OCI-LY1 (cell line): ENCODE results near the gene HMCN2.

Experiments used
- H2AFZ ChIP-seq: fragments of 200-600 bp; sonication (generic), shearing (Covaris generic); 2 replicates; pipeline ENCODE4 v1.6.0; 2014; ENCODE audit warnings: antibody characterized with exemption, mild to moderate bottlenecking, low read length
- H3F3A ChIP-seq: fragments of 200-600 bp; sonication (generic), shearing (Covaris generic); 2 replicates; pipeline ENCODE4 v1.6.0; 2014; ENCODE audit warnings: mild to moderate bottlenecking, antibody characterized with exemption, low read length, moderate library complexity; ENCODE audit not compliant: insufficient read depth
- H3K27ac ChIP-seq: fragments of 200-600 bp; sonication (generic); 2 replicates; pipeline ENCODE4 v1.5.1; 2014; ENCODE audit warnings: low read length, mixed run types, mild to moderate bottlenecking, low read depth; ENCODE audit not compliant: poor library complexity, severe bottlenecking
- H3K27me3 ChIP-seq: fragments of 200-600 bp; sonication (generic); 2 replicates; pipeline ENCODE4 v1.6.0; 2014; ENCODE audit warnings: antibody characterized with exemption, mild to moderate bottlenecking, low read length, moderate library complexity; ENCODE audit not compliant: insufficient read depth
- H3K36me3 ChIP-seq: fragments of 200-600 bp; sonication (generic); 2 replicates; pipeline ENCODE4 v1.6.1; 2014; ENCODE audit warnings: mild to moderate bottlenecking, antibody characterized with exemption, low read length, moderate library complexity, mixed read lengths; ENCODE audit not compliant: insufficient read depth
- H3K4me1 ChIP-seq: fragments of 200-600 bp; sonication (generic); 2 replicates; pipeline ENCODE4 v1.5.1; 2014; ENCODE audit warnings: mild to moderate bottlenecking, low read length, moderate library complexity; ENCODE audit not compliant: insufficient read depth, severe bottlenecking
- H3K4me2 ChIP-seq: fragments of 200-600 bp; sonication (generic), shearing (Covaris generic); 2 replicates; pipeline ENCODE4 v1.6.1; 2014; ENCODE audit warnings: low read length
- H3K4me3 ChIP-seq: fragments of 200-600 bp; sonication (generic); 2 replicates; pipeline ENCODE4 v1.5.1; 2014; ENCODE audit warnings: low read length, low read depth, mild to moderate bottlenecking, mixed read lengths; ENCODE audit not compliant: poor library complexity, severe bottlenecking
- H3K79me2 ChIP-seq: fragments of 200-600 bp; shearing (Covaris generic); 2 replicates; pipeline ENCODE4 v1.6.1; 2016; ENCODE audit warnings: mixed run types, low read length, mixed read lengths; ENCODE audit not compliant: insufficient read depth
- H3K9ac ChIP-seq: fragments of 200-600 bp; sonication (generic), shearing (Covaris generic); 2 replicates; pipeline ENCODE4 v1.6.1; 2014; ENCODE audit warnings: mild to moderate bottlenecking, low read length, mixed read lengths
- H3K9me2 ChIP-seq: fragments of 200-600 bp; sonication (generic), shearing (Covaris generic); 2 replicates; pipeline ENCODE4 v1.6.1; 2014; ENCODE audit warnings: low read depth, mild to moderate bottlenecking, low read length, mixed read lengths
- H3K9me3 ChIP-seq: fragments of 200-600 bp; shearing (Covaris generic); 2 replicates; pipeline ENCODE4 v1.6.1; 2014; ENCODE audit warnings: low read length, mixed read lengths
- H4K20me1 ChIP-seq: fragments of 200-600 bp; sonication (generic), shearing (Covaris generic); 2 replicates; pipeline ENCODE4 v1.6.0; 2016; ENCODE audit warnings: mild to moderate bottlenecking, low read length; ENCODE audit not compliant: insufficient read depth
- CTCF ChIP-seq: fragments of 200-600 bp; sonication (generic), shearing (Covaris generic); IDR thresholded peaks from 2 replicates; pipeline ENCODE4 v1.5.1; 2017; ENCODE audit warnings: mild to moderate bottlenecking, antibody characterized with exemption, low read length, moderate library complexity, mixed read lengths
- EZH2 ChIP-seq: fragments of 200-600 bp; sonication (generic), shearing (Covaris generic); IDR thresholded peaks from 2 replicates; pipeline ENCODE4 v1.8.0; 2017; ENCODE audit warnings: borderline replicate concordance, mixed run types, mild to moderate bottlenecking, antibody characterized with exemption, low read length, moderate library complexity, mixed read lengths

The HMCN2 gene

DNA sequence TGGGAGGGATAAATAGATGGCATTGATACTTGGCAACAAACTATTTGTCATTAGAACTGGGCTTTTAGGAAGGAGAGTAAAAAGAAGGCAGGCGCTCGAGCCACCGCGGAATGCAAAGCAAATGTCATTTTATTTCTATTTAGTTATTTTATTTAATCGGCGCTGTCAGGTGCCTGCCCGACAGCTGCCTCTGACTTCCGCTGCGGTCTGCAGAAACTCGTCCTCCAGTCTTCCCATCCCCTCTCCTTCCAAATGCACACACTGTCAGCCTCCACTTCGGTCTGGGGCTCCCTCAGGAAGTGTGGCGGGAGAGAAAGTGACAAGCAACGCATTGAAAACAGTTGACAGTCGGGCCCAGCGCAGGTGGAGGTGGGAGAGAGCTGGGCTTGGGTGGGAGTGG, 208.5 kb downstream of the HMCN2 start:
- no peaks in the 10 kb centered on the region for H3K4me1 ChIP-seq
- H4K20me1 ChIP-seq = no peaks in the 10 kb centered on the region
- H3F3A ChIP-seq = no peaks in the 10 kb centered on the region
- peaks cover 12% of the 10 kb centered on the region; the same call in 1 of the 2 replicates for H3K27me3 ChIP-seq
- H2AFZ ChIP-seq = no peak overlapping the region
- no peak overlapping the region for H3K9ac ChIP-seq
- H3K4me3 ChIP-seq = no peak overlapping the region
- no peak overlapping the region for H3K4me2 ChIP-seq
- H3K27ac ChIP-seq = no peak overlapping the region
- TF ChIP-seq CTCF = no peak
- no peak for TF ChIP-seq EZH2
- H3K9me3 ChIP-seq = no peaks in the 10 kb centered on the region
- no peaks in the 10 kb centered on the region for H3K9me2 ChIP-seq
- no peaks in the 10 kb centered on the region for H3K36me3 ChIP-seq
- H3K79me2 ChIP-seq = no peaks in the 10 kb centered on the region

DNA sequence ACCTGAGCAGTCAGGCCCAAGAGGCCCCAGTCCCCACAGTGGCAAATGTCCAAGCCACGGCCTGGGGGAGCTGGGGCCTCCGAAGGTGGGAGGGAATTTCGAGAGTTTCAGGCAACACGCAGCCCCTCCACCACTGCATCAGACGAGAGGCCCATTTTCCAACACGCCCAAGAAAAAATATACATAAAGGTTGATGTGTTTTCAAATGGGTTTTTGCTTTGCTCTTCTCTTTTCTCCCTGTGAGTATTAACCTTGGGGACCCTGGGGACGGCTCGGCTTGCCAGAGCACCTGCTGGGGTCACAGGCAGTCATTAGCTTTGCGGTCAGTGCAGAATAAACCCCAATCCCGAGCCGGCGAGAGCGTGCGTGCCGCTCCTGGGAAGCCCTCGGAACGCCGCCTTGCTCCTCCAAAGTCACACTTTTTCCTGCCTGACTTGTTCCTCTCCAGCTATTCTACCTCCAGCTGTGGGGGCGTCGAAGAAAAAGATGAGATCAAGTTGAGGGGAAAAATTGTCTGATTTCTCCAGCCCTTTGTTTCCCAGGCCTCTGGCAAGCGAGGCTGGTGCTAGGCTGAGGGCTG, 210.7 kb downstream of the HMCN2 start:
- no peak for TF ChIP-seq EZH2
- TF ChIP-seq CTCF = no peak
- Histone ChIP-seq H3K27me3 (0 out of 2 replicates have a peak, but pooled peaks cover 6% of the 10 kb centered on the region), H3K9me3 (no peaks in the 10 kb centered on the region), H3K4me2 (no peak overlapping the region), H3K4me3 (no peak overlapping the region), H3K4me1 (no peaks in the 10 kb centered on the region), H3F3A (no peaks in the 10 kb centered on the region), H3K9ac (no peak overlapping the region), H3K27ac (no peak overlapping the region), H2AFZ (no peak overlapping the region), H3K79me2 (no peaks in the 10 kb centered on the region), H4K20me1 (no peaks in the 10 kb centered on the region), H3K9me2 (no peaks in the 10 kb centered on the region), H3K36me3 (no peaks in the 10 kb centered on the region)

GRCh38 chr9:130477564-130477963, 212.0 kb downstream of the HMCN2 start:
- Histone ChIP-seq H2AFZ (no peak overlapping the region), H3K4me2 (no peak overlapping the region), H3K4me3 (no peak overlapping the region), H3K27ac (no peak overlapping the region), H4K20me1 (no peaks in the 10 kb centered on the region), H3K9me2 (no peaks in the 10 kb centered on the region), H3K36me3 (no peaks in the 10 kb centered on the region), H3K4me1 (no peaks in the 10 kb centered on the region), H3K9me3 (no peaks in the 10 kb centered on the region), H3K9ac (no peak overlapping the region), H3K27me3 (0 out of 2 replicates have a peak, but pooled peaks cover 6% of the 10 kb centered on the region), H3F3A (no peaks in the 10 kb centered on the region), H3K79me2 (no peaks in the 10 kb centered on the region)
- TF ChIP-seq EZH2 = no peak
- TF ChIP-seq CTCF = no peak
